ENCODE data around the gene EXTL1.

DNA sequence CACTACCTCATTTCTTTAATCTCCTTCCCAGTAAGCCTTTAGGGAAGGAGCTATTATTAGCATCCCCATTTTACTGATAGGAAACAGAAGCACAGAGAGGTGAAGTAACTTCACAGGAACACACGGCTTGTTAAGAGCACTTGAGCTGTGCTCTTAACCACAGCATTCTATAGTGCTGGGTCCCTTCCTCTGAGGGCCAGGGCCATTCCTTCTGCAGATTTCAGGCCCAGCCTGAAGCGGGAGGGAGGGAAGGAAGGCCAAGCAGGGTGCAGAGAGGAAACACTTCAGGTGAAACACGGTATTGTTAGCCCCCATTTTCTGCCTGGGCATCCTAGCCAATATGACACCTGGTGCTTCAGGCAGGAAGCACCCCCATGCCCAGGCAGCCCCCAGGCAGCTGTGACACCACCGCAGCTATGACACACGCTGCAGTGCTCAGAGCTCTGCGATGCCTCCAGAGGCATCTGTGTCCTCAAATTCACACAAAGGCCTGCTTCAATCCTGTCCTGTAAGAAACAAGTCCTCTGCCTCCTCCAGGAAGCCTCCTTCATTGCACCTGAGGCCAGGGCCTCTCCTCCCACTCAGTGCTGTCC lies 4.5 kb upstream of the EXTL1 start:
- TF ChIP-seq, protein P1, sequence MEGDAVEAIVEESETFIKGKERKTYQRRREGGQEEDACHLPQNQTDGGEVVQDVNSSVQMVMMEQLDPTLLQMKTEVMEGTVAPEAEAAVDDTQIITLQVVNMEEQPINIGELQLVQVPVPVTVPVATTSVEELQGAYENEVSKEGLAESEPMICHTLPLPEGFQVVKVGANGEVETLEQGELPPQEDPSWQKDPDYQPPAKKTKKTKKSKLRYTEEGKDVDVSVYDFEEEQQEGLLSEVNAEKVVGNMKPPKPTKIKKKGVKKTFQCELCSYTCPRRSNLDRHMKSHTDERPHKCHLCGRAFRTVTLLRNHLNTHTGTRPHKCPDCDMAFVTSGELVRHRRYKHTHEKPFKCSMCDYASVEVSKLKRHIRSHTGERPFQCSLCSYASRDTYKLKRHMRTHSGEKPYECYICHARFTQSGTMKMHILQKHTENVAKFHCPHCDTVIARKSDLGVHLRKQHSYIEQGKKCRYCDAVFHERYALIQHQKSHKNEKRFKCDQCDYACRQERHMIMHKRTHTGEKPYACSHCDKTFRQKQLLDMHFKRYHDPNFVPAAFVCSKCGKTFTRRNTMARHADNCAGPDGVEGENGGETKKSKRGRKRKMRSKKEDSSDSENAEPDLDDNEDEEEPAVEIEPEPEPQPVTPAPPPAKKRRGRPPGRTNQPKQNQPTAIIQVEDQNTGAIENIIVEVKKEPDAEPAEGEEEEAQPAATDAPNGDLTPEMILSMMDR (IDR thresholded peaks at IDR 0.05) = no peak
- no peak for TF ChIP-seq POLR2AphosphoS5 (IDR thresholded peaks at IDR 0.05)
- no peak for TF ChIP-seq POLR2A (IDR thresholded peaks at IDR 0.05)
- TF ChIP-seq EP300 (IDR thresholded peaks at IDR 0.05) = no peak
